B cell (primary cell): ENCODE data around the gene C11orf16. TPM values are rescaled to one million over a fixed set of nuclear protein-coding genes. Genes with fewer than 3 reads are reported as not detected.

Experiments used
- ATAC-seq: fragments of 200-7000 bp; cut with Tn5 transposase; one replicate; pipeline ENCODE4 v1.10.0; 2021; ENCODE audit warnings: low read depth, mild to moderate bottlenecking, moderate number of reproducible peaks, moderate library complexity
- CTCF ChIA-PET: fragments of 350-600 bp; sonication (Branson Sonifier 250); formaldehyde crosslinking; loops from one replicate; lab custom pipeline; 2021; ENCODE audit warnings: antibody characterized with exemption, inconsistent platforms; lab: Charles Lee
- POLR2A ChIA-PET: fragments of 350-600 bp; sonication (Branson Sonifier 250); formaldehyde crosslinking; loops from one replicate; lab custom pipeline; 2021; ENCODE audit warnings: antibody characterized with exemption; lab: Charles Lee
- DNase-seq: peaks from one replicate; pipeline ENCODE4 v3.0.0; 2013
- H2AFZ ChIP-seq: 2 replicates; pipeline ENCODE4 v1.6.1; 2012; ENCODE audit warnings: mild to moderate bottlenecking, low read depth, low read length; ENCODE audit not compliant: insufficient read depth, poor library complexity, severe bottlenecking
- H3K27ac ChIP-seq, 2 donors: 1 replicate in 1 of 2; 2 replicates in 1 of 2; pipeline ENCODE4 v1.5.1; 2012 to 2013; ENCODE audit warnings: low read length in 2 of 2, mild to moderate bottlenecking in 2 of 2, moderate library complexity in 1 of 2
- H3K27me3 ChIP-seq, 4 experiments: fragments of 200-600 bp in 1 of 4; sonication (generic) in 1 of 4; replicated peaks in 1 of 4; 1 replicate in 2 of 4; 2 replicates in 2 of 4; pipeline versions ENCODE4 v1.6.1 to v1.7.0; 2013 to 2016; ENCODE audit warnings: low read length in 3 of 4, mild to moderate bottlenecking in 2 of 4, mixed read lengths in 1 of 4, moderate library complexity in 1 of 4; ENCODE audit not compliant: insufficient read depth in 4 of 4, control insufficient read depth in 3 of 4; ENCODE audit errors: control extremely low read depth in 1 of 4
- H3K36me3 ChIP-seq, 2 experiments: replicated peaks in 1 of 2; 1 replicate in 1 of 2; 2 replicates in 1 of 2; pipeline versions ENCODE4 v1.6.1 to v1.7.1; 2013; ENCODE audit warnings: low read length in 1 of 2; ENCODE audit not compliant: insufficient read depth in 2 of 2, control insufficient read depth in 1 of 2; ENCODE audit errors: control extremely low read depth in 1 of 2, extremely low read depth in 1 of 2
- H3K4me1 ChIP-seq, 2 donors: fragments of 200-600 bp in 1 of 2; sonication (generic) in 1 of 2; 1 replicate in 1 of 2; 2 replicates in 1 of 2; pipeline versions ENCODE4 v1.5.1 to v1.6.1; 2013 to 2017; ENCODE audit warnings: low read length in 2 of 2; ENCODE audit not compliant: control insufficient read depth in 2 of 2, insufficient read depth in 2 of 2
- H3K4me2 ChIP-seq: replicated peaks from 2 replicates; pipeline ENCODE3; 2012; ENCODE audit warnings: mild to moderate bottlenecking, low read depth, low read length; ENCODE audit not compliant: poor library complexity, severe bottlenecking
- H3K4me3 ChIP-seq, 5 experiments: fragments of 200-600 bp in 1 of 5; sonication (generic) in 1 of 5; 1 replicate in 3 of 5; 2 replicates in 2 of 5; pipeline versions ENCODE4 v1.5.1 to v1.7.0; 2011 to 2016; ENCODE audit warnings: low read length in 4 of 5, mild to moderate bottlenecking in 4 of 5, low read depth in 2 of 5, control low read depth in 1 of 5, moderate library complexity in 1 of 5; ENCODE audit not compliant: insufficient read depth in 1 of 5; ENCODE audit errors: control extremely low read depth in 1 of 5, extremely low read depth in 1 of 5
- H3K79me2 ChIP-seq: fragments of 200-600 bp; sonication (generic); one replicate; pipeline ENCODE4 v1.6.0; 2016; ENCODE audit warnings: low read length; ENCODE audit not compliant: control insufficient read depth, insufficient read depth
- H3K9ac ChIP-seq: fragments of 200-600 bp; sonication (generic); 2 replicates; pipeline ENCODE4 v1.6.1; 2017; ENCODE audit warnings: mild to moderate bottlenecking, low read length, moderate library complexity
- H3K9me3 ChIP-seq, 3 donors: one replicate each; pipeline versions ENCODE4 v1.6.1 to v1.7.1; 2013; ENCODE audit warnings: low read length in 2 of 3; ENCODE audit not compliant: control insufficient read depth in 2 of 3, insufficient read depth in 1 of 3; ENCODE audit errors: control extremely low read depth in 1 of 3
- H4K20me1 ChIP-seq: 2 replicates; pipeline ENCODE4 v1.6.0; 2012; ENCODE audit warnings: mild to moderate bottlenecking, low read length; ENCODE audit not compliant: insufficient read depth, control insufficient read depth, poor library complexity, severe bottlenecking
- H3K27ac Mint-ChIP-seq: one replicate; pipeline ENCODE4 v1.8.0; 2021; ENCODE audit warnings: mixed read lengths
- H3K27me3 Mint-ChIP-seq: one replicate; pipeline ENCODE4 v1.8.0; 2021; ENCODE audit warnings: mixed read lengths
- H3K4me1 Mint-ChIP-seq: one replicate; pipeline ENCODE4 v1.8.0; 2021; ENCODE audit warnings: mixed read lengths
- H3K4me3 Mint-ChIP-seq: one replicate; pipeline ENCODE4 v1.8.0; 2021; ENCODE audit warnings: mixed read lengths
- H3K9me3 Mint-ChIP-seq: one replicate; pipeline ENCODE4 v1.8.0; 2022; ENCODE audit warnings: mixed read lengths; ENCODE audit not compliant: insufficient read depth
- EZH2 ChIP-seq: IDR thresholded peaks from 2 replicates; pipeline ENCODE4 v1.6.1; 2012; ENCODE audit warnings: borderline replicate concordance, low read depth, mild to moderate bottlenecking, moderate library complexity, low read length; ENCODE audit not compliant: insufficient read depth, poor library complexity, severe bottlenecking
- WGBS: methylation state at CpG from one replicate; pipeline ENCODE4 v1.1.5; 2013; ENCODE audit warnings: missing lambda C conversion rate; ENCODE audit not compliant: insufficient coverage; 5-methylcytosine and 5-hydroxymethylcytosine counted together
- intact Hi-C: fragments of 100-400 bp; cut with micrococcal nuclease; formaldehyde crosslinking; loops from one replicate; pipeline ENCODE4 v1.10.0; 2022
- polyA minus RNA-seq: library from RNA; depleted of rRNA, polyadenylated mRNA; stranded (reverse); fragments of >200 nt; gene quantifications from 2 replicates; pipeline ENCODE4 v1.2.3, GENCODE V29; 2012
- polyA plus RNA-seq: library from polyadenylated mRNA; depleted of rRNA; stranded (reverse); fragments of >200 nt; gene quantifications from 2 replicates; pipeline ENCODE4 v1.2.3, GENCODE V29; 2012
- total RNA-seq, 2 donors: library from RNA; stranded (reverse); fragments of 120-200 nt in 1 of 2; gene quantifications; 1 replicate in 1 of 2; 2 replicates in 1 of 2; pipeline versions ENCODE4 v1.2.3 to v1.2.4, GENCODE V29; 2013 to 2022
- TF ChIP-seq, protein P1 (sequence below): fragments of 200-600 bp; IDR thresholded peaks from one replicate; pipeline ENCODE4 v1.8.0; 2022; ENCODE audit warnings: antibody characterized with exemption, mild to moderate bottlenecking

Gene C11orf16
- total RNA-seq (not detected in 2 replicates), polyA plus RNA-seq (not detected in 2 replicates), polyA minus RNA-seq (0.17 TPM in 1 of 2 replicates, not detected in the other)
- total RNA-seq (2013): not detected

DNA sequence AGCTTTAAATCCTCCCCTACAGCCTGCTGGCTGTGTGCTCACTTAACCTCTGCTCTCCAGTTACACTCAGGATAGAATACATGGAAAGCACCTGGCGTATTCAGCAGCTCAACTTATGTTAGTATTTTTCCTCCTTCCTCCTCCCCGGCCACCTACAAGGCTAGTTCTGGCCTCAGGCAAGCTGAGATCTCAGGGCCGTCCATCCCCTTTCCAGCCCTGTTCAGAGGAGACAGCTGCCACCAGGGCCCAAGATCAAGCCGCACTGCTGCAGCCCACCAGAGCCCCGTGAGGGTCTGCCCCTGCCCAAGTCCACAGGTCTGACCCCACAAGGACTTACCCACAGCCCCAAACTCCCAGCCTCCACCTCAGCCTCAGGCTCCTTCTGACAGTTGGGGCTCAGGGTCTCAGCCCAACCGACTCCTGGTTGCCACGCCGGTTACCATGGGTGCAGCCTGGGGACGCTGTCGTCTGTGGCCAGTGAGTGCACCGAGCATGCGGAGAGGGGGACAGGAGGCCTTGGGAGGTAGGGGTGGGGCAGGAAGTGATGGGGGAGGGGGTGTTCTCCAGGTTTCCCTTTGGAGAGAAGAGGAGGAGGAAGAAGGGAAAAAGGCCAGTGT, at the start of gene C11orf16:
TSS of gene C11orf16 (minus strand) at position 384 of the 617 bp plus-strand sequence. CDS start 639 bp downstream, outside the sequence.
- no peaks in the 10 kb centered on the region for H3K36me3 ChIP-seq
- no peaks in the 10 kb centered on the region for H3K27me3 Mint-ChIP-seq
- no peak within 1 kb of the TSS for H3K27ac Mint-ChIP-seq
- H3K9me3 ChIP-seq: no peaks in the 10 kb centered on the region
- intact Hi-C loops: no loop called here
- H4K20me1 ChIP-seq: no peaks in the 10 kb centered on the region
- no peak within 1 kb of the TSS for H2AFZ ChIP-seq
- TF ChIP-seq, protein P1, sequence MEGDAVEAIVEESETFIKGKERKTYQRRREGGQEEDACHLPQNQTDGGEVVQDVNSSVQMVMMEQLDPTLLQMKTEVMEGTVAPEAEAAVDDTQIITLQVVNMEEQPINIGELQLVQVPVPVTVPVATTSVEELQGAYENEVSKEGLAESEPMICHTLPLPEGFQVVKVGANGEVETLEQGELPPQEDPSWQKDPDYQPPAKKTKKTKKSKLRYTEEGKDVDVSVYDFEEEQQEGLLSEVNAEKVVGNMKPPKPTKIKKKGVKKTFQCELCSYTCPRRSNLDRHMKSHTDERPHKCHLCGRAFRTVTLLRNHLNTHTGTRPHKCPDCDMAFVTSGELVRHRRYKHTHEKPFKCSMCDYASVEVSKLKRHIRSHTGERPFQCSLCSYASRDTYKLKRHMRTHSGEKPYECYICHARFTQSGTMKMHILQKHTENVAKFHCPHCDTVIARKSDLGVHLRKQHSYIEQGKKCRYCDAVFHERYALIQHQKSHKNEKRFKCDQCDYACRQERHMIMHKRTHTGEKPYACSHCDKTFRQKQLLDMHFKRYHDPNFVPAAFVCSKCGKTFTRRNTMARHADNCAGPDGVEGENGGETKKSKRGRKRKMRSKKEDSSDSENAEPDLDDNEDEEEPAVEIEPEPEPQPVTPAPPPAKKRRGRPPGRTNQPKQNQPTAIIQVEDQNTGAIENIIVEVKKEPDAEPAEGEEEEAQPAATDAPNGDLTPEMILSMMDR: no peak
- TF ChIP-seq EZH2: no peak
- no peak within 1 kb of the TSS for H3K4me3 Mint-ChIP-seq
- ChIA-PET CTCF (interaction anchor here (0.5 to 2.5 kb wide), 2 partner anchors 18 to 64 kb away, joined by 3 to 8 read pairs; no protein-coding TSS in a partner anchor), POLR2A (no interaction called here)
- H3K4me1 Mint-ChIP-seq: peaks cover 3% of the 10 kb centered on the region
- no peak within 1 kb of the TSS for H3K9ac ChIP-seq
- no peaks in the 10 kb centered on the region for H3K4me1 ChIP-seq
- no peaks in the 10 kb centered on the region for H3K27me3 ChIP-seq
- no peak within 1 kb of the TSS for H3K4me3 ChIP-seq
- WGBS: 92% methylated on average over 12 of the region's 12 CpGs
- H3K4me2 ChIP-seq: no peak within 1 kb of the TSS
- H3K9me3 Mint-ChIP-seq: no peaks in the 10 kb centered on the region
- no peak for ATAC-seq
- H3K27ac ChIP-seq: no peak within 1 kb of the TSS
- no peaks in the 10 kb centered on the region for H3K79me2 ChIP-seq
- no peak for DNase-seq

DNA sequence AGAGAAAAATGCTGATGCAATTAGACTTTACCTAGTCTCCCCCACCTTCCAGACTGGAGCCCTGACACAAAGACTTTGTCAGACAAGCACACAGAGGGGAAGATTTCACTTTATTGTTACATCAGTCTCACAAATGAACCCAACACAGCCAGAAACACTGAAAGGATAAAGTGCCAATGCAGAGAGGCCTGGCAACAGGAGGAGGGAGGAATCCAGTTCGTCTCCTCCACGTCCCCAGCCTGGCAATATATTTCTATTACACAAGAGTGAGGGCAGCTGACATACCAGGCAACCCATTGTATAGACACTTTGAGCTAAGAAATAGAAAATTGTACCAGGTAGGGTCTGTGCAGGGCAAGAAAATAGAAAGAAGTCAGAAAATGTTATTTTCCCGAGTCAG, 47.7 kb upstream of the C11orf16 start:
- no peaks in the 10 kb centered on the region for H3K4me1 Mint-ChIP-seq
- CTCF ChIA-PET: interaction anchor here (0.9 kb wide), 1 partner anchor 21 kb away, joined by 3 read pairs; no protein-coding TSS in a partner anchor
- no peak for ATAC-seq

More for the DNA sequence above, 47.7 kb upstream of the C11orf16 start:
- intact Hi-C loops: no loop called here
- H3K79me2 ChIP-seq: no peaks in the 10 kb centered on the region
- H3K4me3 ChIP-seq: no peak overlapping the region
- H4K20me1 ChIP-seq: no peaks in the 10 kb centered on the region
- H2AFZ ChIP-seq: no peak overlapping the region
- H3K9ac ChIP-seq: no peak overlapping the region
- Mint-ChIP-seq H3K4me3 (no peak overlapping the region), H3K27ac (no peak overlapping the region), H3K27me3 (peaks cover 9% of the 10 kb centered on the region), H3K9me3 (no peaks in the 10 kb centered on the region)
- WGBS: no CpG with 5 or more reads among the region's 3 CpGs
- TF ChIP-seq, protein P1: no peak
- no peak for TF ChIP-seq EZH2
- H3K36me3 ChIP-seq: no peaks in the 10 kb centered on the region
- no peaks in the 10 kb centered on the region for H3K9me3 ChIP-seq
- no peak for DNase-seq
- POLR2A ChIA-PET: no interaction called here
- no peaks in the 10 kb centered on the region for H3K27me3 ChIP-seq
- H3K27ac ChIP-seq: no peak overlapping the region
- no peak overlapping the region for H3K4me2 ChIP-seq
- no peaks in the 10 kb centered on the region for H3K4me1 ChIP-seq
